ENCODE measurements around the gene CROCC2.

DNA sequence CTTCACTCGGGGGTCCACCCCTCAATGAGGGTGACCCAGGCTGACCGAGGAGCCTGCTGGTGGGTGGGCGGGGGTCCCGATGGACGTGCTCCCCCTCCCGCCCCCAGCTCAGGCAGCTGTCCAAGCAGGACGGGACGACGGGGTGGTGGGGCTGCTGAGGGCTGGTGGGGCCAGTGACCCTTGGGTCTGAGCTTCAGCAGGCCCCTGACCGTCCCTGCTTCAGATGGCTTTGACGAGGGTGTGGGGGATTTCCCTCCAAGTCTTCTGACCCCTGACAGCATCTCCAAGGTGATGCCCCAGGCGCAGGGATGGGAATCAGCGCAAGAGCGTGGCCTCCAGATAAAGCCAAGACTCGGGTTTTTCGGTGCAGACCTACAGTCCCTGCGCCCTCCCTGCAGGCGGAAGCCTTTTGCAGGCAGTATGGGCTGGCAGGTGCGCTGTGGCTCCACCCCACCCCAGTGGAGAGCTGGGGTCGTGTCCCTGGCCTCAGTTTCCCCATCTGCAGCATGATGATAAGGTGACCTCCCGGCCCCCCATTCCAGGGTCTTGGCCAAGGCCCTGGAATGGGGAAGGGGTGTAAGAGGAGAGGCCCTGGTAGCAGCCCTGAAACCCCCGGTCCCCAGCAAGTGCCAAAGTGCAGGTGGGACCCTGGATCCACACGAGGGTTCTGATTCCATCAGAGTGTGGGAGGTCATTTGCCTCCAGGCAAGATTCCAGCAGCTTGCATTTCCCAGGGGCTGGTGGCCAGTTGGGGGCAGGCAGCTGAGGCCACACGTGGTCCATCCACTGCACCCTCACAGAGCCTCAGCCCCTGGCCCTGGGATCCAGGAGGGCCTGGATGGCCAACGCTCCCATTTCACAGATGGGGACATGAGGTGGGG, 8.7 kb downstream of the CROCC2 start:
- TF ChIP-seq, protein P1, sequence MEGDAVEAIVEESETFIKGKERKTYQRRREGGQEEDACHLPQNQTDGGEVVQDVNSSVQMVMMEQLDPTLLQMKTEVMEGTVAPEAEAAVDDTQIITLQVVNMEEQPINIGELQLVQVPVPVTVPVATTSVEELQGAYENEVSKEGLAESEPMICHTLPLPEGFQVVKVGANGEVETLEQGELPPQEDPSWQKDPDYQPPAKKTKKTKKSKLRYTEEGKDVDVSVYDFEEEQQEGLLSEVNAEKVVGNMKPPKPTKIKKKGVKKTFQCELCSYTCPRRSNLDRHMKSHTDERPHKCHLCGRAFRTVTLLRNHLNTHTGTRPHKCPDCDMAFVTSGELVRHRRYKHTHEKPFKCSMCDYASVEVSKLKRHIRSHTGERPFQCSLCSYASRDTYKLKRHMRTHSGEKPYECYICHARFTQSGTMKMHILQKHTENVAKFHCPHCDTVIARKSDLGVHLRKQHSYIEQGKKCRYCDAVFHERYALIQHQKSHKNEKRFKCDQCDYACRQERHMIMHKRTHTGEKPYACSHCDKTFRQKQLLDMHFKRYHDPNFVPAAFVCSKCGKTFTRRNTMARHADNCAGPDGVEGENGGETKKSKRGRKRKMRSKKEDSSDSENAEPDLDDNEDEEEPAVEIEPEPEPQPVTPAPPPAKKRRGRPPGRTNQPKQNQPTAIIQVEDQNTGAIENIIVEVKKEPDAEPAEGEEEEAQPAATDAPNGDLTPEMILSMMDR (IDR thresholded peaks at IDR 0.05; ENCODE audit: insufficient read depth, low read length, poor library complexity, severe bottlenecking) = no peak
- no peak for TF ChIP-seq EZH2phosphoT487 (conservative IDR thresholded peaks at IDR 0.05; ENCODE audit: low read length)
